H1 (cell line): Measurements from ENCODE around the gene GPR45. TPM values are rescaled to one million over a fixed set of nuclear protein-coding genes. Genes with fewer than 3 reads are reported as not detected.

ENCODE experiments used
- POLR2A ChIP-seq, 2 experiments: IDR thresholded peaks; 1 replicate in 1 of 2; 2 replicates in 1 of 2; pipeline ENCODE4 v1.6.1; 2011; ENCODE audit warnings: low read depth in 2 of 2, low read length in 2 of 2, mild to moderate bottlenecking in 2 of 2; ENCODE audit errors: control extremely low read depth in 1 of 2
- polyA plus RNA-seq, 7 experiments: library from polyadenylated mRNA; depleted of rRNA in 3 of 7; stranded (reverse) in 5 of 7; unstranded in 2 of 7; fragments of >200 nt in 5 of 7; fragments of 200-250 nt in 2 of 7; gene quantifications; 1 replicate in 5 of 7; 2 replicates in 1 of 7; 4 replicates in 1 of 7; pipeline versions ENCODE4 v1.2.1 to v1.2.3, GENCODE V29; 2011 to 2013; ENCODE audit warnings: missing spikeins in 2 of 7, mixed read lengths in 2 of 7
- total RNA-seq: library from RNA; stranded (reverse); fragmentation: NEBNext Ultra II Directional; extraction: Animal tissue kit (Norgen Biotek cat#: 25700); gene quantifications from 2 replicates; pipeline ENCODE4 v1.2.1, GENCODE V29; 2021

GPR45 gene
- total and polyA plus RNA-seq, 2 of the 8 experiments (the other 6 are each of a cell fraction or from before 2014, with no cell fraction given): 0.21 TPM; not detected in 1

- no peak for TF ChIP-seq POLR2A (IDR thresholded peaks at IDR 0.05; ENCODE audit: control extremely low read depth in 1 of 2, low read depth in 2 of 2, low read length in 2 of 2)
These were observed 10.3 kb upstream of the GPR45 start (continued) for GRCh38 chr2:105231232-105231619.
